Measurements from ENCODE around the gene PSMB5.

The PSMB5 gene

DNA sequence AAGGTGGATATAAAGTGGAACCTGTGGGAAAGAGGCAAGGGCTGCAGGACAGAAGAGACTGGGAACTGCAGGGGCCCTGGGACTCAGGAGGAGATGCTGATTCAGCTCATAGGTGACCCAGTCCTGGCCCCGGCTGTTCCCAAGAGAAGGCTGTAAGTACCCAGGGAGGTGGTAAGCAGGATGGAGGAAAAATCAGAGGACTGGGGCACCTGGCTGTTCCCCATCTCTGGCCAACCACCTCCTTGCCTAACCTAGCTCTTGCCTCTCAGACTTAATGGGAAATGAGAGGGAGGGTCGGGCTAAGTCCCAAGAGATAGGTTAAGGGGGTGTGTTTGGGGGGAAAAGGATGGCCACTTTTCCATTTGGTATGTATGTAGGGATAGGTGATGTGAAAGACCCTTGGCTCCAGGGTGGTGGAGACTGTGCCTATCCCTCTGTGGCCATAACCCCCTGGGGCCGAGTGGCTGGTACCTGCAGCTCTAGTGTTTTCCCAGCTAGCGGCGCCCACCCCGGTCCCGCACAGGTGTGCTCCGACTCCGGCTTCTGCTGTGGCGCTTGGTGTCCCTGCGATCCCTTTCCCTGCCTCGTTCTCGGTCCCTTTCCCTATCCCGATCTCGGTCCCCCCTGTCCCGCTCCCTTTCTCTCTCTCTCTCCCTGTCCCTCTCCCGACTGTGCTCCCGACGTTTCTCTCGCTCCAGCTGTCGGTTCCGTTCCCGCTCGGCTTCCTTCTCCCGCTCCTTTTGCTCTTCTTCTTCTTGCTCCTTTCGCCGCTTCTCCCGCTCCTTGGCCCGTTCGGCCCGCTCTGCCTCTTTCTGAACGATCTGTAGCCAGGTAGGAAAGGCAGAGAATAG lies 24.2 kb upstream of the PSMB5 start:
- no peak for DNase-seq (ENCODE audit: low spot score)

GRCh38 chr14:23057757-23058653 lies 23.3 kb upstream of the PSMB5 start:
- peak; percentile 90 for DNase-seq (ENCODE audit: low spot score)

- peak; percentile 87 for DNase-seq (ENCODE audit: low spot score)
Observed at GRCh38 chr14:23056956-23057756, 22.5 kb upstream of the PSMB5 start, which contains the start of gene CDH24. Gene CDH24 (minus strand): TSS chr14:23057520. CDS start chr14:23055733, 1,787 bp downstream.

DNA sequence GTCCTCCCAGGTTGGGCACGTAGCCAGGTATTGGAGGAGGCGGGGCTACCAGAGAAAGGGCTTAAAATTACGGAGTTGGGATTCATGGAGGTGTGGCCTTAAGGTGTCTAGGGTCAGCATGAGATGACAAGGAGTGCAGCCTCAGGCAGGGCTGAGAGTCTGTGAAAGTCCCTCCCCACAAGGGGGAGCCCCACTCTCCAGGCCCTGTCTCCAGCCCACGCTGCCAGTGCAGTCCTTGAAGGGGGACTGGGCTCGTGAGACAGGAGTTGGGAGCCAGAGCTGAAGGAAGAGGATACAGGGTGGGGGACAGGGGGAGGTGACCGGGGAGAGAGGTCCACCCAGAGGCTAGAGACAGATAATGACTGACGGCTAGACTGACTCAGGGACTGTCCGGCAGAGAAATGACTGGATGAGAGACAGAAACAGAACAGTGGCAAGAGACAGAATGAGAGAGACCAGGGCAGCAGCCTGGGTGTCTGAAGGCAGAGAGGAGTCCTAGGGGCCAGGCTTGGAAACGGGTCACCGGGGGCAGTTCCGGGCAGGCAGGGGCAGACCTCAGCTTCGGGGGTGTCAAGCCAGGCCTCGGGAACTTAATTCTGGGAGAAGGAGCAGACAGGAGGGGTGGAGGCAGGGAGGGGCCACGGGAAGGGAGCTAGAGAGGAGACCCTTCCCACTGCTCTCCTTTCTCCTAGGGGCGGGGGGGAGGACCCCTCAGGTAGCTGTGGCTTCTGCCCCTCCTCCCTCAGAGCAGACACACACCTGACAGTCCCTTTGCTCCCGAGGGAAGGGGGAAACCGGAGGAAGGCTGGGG lies 21.6 kb upstream of the PSMB5 start:
- peak; percentile 89 for DNase-seq (ENCODE audit: low spot score)

DNA sequence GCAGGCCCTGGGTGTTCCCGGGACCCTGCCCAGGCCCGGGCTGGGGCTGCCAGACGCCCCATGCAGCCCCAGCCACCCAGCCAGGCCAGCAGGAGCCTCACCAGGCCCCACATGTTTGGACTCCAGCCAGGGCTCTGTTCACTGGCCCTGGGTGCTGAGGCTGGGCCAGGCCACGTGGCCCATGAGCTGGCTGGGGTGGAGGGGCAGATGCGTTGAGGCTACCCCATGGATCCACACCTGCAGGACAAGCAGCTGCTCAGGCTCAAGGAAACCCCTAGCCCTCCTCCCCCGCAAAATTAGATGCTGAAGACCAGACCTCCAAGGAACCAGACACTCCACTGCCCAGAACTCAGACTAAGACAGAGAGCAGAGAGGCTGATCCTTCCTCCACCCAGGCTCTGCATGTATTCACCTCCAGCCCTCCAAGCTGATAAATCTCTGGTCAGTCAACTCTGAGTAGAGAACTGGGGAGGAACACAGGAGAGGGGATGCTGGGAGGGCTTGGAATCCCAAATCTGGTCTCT lies 21.0 kb upstream of the PSMB5 start:
- DNase-seq (ENCODE audit: low spot score), result no peak

DNA sequence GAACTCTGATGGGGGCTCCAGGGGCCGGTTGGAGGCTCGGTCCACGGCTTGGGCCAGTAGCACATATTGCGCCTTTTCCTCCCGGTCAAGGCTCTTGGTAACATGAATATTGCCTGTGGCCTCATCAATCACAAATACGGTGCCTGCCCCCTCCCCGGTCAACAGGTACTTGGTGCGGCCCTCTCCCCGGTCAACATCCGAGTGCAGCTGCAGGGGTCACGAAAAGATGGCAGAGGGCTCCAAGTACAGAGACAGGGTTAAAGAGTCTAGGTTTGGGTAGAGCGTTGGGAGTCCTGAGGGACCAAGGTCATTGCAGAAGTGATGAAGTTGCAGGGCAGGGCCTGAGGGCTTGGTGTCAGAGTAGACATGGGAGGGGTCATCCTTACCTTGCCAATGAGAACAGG lies 20.4 kb upstream of the PSMB5 start:
- no peak for DNase-seq (ENCODE audit: low spot score)

DNA sequence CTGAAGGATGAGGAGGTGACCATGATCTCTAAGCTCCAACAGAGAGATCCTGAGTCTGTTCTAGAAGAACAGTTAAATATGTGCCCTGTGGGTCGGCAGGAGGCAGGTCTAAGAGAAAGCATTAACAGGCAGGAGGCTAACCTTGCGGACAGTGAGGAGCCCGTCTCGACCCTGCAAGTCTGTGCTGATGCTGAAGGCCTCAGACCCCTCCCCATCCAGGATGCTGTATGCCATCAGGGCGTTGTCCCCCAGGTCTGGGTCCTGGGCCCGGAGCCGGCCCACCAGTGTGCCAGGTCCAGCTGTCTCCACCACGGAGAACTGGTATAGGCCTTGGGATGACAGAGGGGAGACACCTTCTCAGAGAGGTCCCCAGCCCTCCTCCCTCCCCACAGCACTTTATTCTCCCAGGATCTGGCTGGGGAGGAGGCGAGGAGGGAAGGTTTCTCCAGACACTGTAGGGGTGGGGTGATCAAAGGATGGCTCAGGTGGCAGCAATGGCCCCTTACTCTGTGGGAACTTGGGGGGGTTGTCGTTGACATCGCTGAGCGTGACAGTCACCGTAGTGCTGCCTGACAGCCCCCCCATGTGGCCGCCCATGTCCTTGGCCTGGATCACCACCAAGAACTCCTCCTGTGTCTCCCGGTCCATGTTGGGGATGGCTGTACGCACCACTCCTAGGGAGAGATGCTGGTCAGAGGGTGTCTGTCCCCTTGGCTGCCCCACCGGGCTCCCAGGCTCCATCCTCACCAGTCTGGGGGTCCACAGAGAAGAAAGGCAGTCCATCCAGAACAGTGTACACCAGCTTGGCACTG lies 19.5 kb upstream of the PSMB5 start:
- DNase-seq (ENCODE audit: low spot score), result peak; percentile 58

GRCh38 chr14:23053426-23053825 lies 18.7 kb upstream of the PSMB5 start:
- no peak for DNase-seq (ENCODE audit: low spot score)

DNA sequence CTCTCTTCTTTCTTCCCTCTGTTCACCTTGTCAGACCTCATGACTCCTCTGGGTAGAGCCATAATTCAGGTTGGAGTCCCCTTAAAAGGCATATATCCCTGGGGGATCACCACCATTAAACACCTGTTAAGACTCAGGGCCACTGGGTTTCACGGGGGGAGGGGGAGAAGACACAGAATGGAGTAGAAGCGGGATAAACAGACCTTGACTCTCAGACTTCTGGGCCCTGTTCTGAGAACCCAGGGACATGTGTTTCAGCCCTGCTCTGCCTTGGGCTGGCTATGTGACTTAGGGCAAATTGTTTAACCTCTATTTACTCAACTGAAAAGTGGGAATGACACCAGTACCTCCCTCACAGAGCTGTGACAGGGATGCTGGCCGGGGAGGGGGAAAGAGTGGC lies 18.0 kb upstream of the PSMB5 start:
- no peak for DNase-seq (ENCODE audit: low spot score)

GRCh38 chr14:23052182-23052623 lies 17.5 kb upstream of the PSMB5 start:
- DNase-seq (ENCODE audit: low spot score), result no peak

DNA sequence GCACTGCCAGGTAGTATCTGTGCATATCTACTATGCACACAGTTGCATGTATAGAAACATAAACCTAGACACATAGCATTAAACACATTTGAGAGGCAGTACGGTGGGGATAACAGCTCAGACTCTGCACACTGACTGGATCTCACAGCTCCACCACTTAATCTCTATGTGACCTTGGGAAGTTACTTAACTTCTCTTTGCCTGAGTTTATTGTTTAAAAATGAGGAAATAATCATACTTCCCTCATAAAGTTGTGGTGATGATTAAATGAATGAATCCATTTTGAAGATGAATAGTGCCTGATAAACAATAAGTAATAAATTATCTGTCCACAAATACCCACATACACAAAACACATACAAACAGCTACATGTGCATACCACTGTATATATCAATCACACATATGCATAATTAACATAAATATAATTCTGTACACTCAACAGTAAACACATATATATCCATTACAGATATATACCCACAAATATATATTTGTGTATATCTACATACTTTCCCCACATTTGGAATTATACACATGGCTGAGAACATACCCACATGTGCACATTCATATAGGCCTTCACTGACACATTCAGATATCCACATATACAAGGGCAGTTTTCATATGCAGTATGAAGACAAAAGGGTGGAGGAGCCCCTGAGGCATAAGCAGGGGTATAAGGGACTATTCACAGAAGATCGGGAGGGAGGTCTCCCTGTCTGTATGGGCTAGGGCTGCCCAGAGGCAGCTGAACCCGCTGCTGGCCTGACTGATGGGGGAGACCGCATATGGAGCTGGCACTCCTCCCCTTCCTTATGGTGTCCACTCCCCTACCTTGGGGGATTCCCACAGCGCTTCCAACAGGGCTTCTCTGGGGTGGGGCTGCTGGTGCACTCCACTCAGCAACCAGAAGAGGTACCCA lies 16.7 kb upstream of the PSMB5 start:
- no peak for DNase-seq (ENCODE audit: low spot score)

DNA sequence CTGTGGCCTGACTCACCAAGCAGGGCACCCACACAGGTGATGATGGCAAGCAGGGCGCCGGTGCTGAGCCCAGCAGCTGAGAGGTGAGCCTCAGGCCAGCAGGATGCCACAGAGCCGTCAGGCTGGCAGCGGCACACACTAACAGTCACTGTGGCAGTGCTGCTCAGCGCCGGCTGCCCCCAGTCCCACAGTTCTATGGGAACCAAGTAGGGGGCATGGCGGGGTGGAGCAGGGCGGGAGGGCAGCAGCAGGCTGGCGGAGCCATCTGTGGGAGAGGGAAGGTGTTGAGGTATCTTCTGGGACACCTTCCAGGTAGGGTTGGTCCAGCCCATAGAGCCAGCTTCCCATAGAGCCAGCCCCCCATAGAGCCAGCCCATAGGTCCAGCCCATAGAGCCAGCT lies 14.3 kb upstream of the PSMB5 start:
- DNase-seq (ENCODE audit: low spot score), result no peak

DNA sequence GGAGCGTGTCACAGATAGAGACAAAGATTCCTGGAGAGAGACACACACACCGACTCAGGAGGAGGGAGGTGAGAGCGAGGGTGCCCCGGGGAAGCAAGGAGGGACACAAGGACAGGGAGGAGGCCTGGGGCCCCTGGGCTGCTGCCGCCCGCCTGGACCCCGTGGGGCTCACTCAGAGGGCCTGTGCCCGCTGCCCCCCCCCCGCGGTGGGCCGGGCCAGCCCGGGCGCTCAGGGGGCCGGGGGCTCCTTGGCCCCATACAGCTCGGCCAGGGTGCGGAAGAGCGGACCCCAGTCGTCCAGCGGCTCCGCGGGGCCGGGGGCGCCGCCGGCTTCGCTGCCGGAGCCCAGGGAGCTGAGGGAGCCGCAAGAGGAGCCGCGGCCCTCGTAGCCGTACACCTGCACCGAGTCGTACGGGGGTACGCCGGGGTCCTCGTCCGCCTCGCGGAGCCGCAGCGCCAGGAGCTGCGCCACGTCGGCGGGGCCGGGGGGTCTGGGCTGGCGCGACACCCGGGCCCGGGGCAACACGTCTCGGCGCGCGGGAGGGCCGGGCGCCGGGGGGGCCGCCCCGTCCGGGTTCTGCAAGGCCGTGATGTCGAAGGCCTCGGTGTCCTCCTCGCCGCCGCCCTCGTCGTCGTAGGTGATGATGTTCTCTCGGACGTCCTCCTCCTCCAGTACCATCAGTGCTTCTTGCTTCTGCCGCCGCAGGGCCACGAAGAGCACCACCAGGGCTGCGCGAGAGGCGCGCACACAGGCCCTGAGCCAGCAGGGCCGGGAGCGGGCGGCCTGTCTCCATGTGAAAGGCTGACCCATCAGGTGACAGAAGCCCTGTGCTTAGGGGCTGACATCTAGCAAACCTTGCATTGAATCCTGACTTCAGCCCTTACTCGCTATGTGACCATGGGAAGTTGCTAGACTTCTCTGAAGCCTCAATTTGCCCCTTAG lies 13.3 kb upstream of the PSMB5 start:
- DNase-seq (ENCODE audit: low spot score), result no peak

DNA sequence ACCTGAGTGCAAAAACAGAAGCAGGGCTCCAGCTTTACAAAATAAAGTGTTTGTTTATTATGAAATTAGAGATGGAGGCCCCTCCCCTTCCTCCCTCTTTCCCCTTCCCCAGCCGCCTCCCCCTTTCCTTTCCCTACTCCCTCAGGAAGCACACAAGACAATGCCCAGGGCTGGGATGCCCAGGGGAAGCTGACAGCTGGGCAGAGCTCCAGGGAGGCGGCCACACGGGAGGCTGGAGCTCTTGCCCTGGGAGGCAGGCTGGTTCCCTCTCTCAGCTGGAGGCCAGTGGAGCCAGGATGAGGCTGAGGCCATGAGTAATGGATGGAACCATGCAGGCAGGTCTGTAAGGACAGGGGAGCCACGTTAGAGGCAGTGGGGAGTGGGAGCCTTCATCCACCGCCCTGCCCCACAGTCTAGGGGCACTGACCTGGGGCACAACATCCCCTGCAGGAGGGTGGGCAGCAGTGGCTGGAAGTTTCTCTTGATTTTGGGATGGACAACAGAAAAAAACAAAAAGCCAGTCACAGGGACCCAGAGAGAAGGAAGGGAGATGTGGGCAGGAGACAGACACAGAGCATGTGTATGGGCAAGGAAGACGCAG lies 12.4 kb upstream of the PSMB5 start:
- no peak for DNase-seq (ENCODE audit: low spot score)

GRCh38 chr14:23045419-23046357 lies 11.0 kb upstream of the PSMB5 start:
- DNase-seq (ENCODE audit: low spot score), result no peak

DNA sequence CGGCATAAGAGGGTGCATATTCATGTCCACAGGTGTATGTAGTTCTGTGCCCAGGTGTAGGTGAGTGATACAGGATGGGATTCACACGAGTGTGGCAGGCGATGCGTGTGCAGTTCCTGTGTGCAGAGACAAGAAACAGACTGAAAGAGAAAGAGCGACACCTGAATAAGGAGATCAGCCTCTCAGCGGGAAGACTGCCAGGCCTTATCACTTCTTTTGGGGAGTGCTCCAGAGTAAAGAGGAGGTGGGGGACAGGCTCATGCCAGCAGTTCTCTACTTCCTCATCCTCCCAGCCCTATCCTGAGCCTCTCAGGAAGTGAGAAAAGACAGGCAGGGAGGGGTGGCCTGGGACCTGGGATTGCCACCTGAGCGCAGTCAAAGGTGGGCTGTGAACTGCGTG lies 10.1 kb upstream of the PSMB5 start:
- DNase-seq (ENCODE audit: low spot score), result no peak
